Central memory CD4-positive, alpha-beta T cell (primary cell): ENCODE measurements around the gene TNS1.

Experiments
- DNase-seq: peaks from one replicate; pipeline ENCODE4 v3.0.0; 2022

The TNS1 gene

GRCh38 chr2:217861334-217861877 is 141.4 kb downstream of the TNS1 start:
- DNase-seq: no peak

- no peak for DNase-seq
Measured at GRCh38 chr2:217859926-217860325, 142.9 kb downstream of the TNS1 start.

- no peak for DNase-seq
Measured at GRCh38 chr2:217858519-217859491, 144.0 kb downstream of the TNS1 start.

- no peak for DNase-seq
Measured at GRCh38 chr2:217857624-217858506, 144.9 kb downstream of the TNS1 start.

- no peak for DNase-seq
Measured at GRCh38 chr2:217856871-217857270, 145.9 kb downstream of the TNS1 start.

- no peak for DNase-seq
Measured at GRCh38 chr2:217856159-217856558, 146.6 kb downstream of the TNS1 start.

- DNase-seq: no peak
Measured at GRCh38 chr2:217854684-217855420, 147.9 kb downstream of the TNS1 start.

GRCh38 chr2:217853961-217854360 is 148.8 kb downstream of the TNS1 start:
- no peak for DNase-seq

GRCh38 chr2:217853301-217853881 is 149.4 kb downstream of the TNS1 start:
- DNase-seq: no peak

GRCh38 chr2:217852555-217853211 is 150.1 kb downstream of the TNS1 start:
- no peak for DNase-seq

- DNase-seq: no peak
Measured at GRCh38 chr2:217851191-217852020, 151.4 kb downstream of the TNS1 start.

- DNase-seq: no peak
Measured at GRCh38 chr2:217849154-217849975, 153.4 kb downstream of the TNS1 start.

GRCh38 chr2:217848351-217848957 is 154.3 kb downstream of the TNS1 start:
- no peak for DNase-seq

- no peak for DNase-seq
Measured at GRCh38 chr2:217847552-217848350, 155.0 kb downstream of the TNS1 start.

- no peak for DNase-seq
Measured at GRCh38 chr2:217847115-217847514, 155.7 kb downstream of the TNS1 start.

GRCh38 chr2:217846321-217846743 is 156.5 kb downstream of the TNS1 start:
- DNase-seq: no peak

- no peak for DNase-seq
Measured at GRCh38 chr2:217845301-217845700, 157.5 kb downstream of the TNS1 start.

GRCh38 chr2:217844696-217845095 is 158.1 kb downstream of the TNS1 start:
- no peak for DNase-seq
